ENCODE data around the gene GAD1. TPM values are rescaled to one million over a fixed set of nuclear protein-coding genes. Genes with fewer than 3 reads are reported as not detected.

Gene GAD1
- total and polyA plus RNA-seq, 2 donors (not counting 3 experiments of a cell fraction or from before 2014, with no cell fraction given), result 0.60 to 0.62 TPM

- TF ChIP-seq POLR2AphosphoS5 (IDR thresholded peaks at IDR 0.05; ENCODE audit: insufficient read depth, low read depth, low read length) (no peak), CTCF (IDR thresholded peaks at IDR 0.05; ENCODE audit: extremely low read depth in 1 of 2, insufficient read depth in 1 of 2, low read depth in 1 of 2, low read length in 2 of 2) (no peak), MYC (IDR thresholded peaks at IDR 0.05; ENCODE audit: low read depth, low read length) (no peak), EZH2 (IDR thresholded peaks at IDR 0.05; ENCODE audit: borderline replicate concordance, low read depth, low read length, severe bottlenecking) (no peak), MAX (IDR thresholded peaks at IDR 0.05; ENCODE audit: insufficient read depth, insufficient read length) (no peak), JUN (IDR thresholded peaks at IDR 0.05; ENCODE audit: borderline replicate concordance, insufficient read depth, insufficient read length, low read depth) (no peak), FOS (IDR thresholded peaks at IDR 0.05; ENCODE audit: borderline replicate concordance, insufficient read depth, low read length) (no peak), GATA2 (IDR thresholded peaks at IDR 0.05; ENCODE audit: insufficient read depth, insufficient read length, low read depth, low read length) (no peak)
- Histone ChIP-seq H3K9me1 (replicated peaks; ENCODE audit: control insufficient read depth, extremely low read depth, insufficient read depth, low read length) (no peaks in the 10 kb centered on the region), H3K27me3 (ENCODE audit: control insufficient read depth in 2 of 2, insufficient read depth in 2 of 2, low read length in 2 of 2) (peaks cover 56 to 66% of the 10 kb centered on the region in 2 experiments), H3K79me2 (ENCODE audit: control insufficient read depth, insufficient read depth, low read length) (no peaks in the 10 kb centered on the region), H3K4me3 (replicated peaks in 1 of 3; ENCODE audit: insufficient read depth in 1 of 3, low read depth in 1 of 3, low read length in 3 of 3) (no peak overlapping the region), H3K9me3 (replicated peaks; ENCODE audit: control insufficient read depth, insufficient read depth, low read length) (no peaks in the 10 kb centered on the region), H3K9ac (replicated peaks; ENCODE audit: extremely low read depth, insufficient read depth, low read length) (no peak overlapping the region), H2AFZ (ENCODE audit: low read depth, low read length) (no peak overlapping the region), H3K27ac (ENCODE audit: insufficient read depth, low read depth, low read length) (no peak overlapping the region), H3K4me1 (ENCODE audit: control insufficient read depth, extremely low read depth, insufficient read depth, low read length) (peaks cover 16% of the 10 kb centered on the region), H4K20me1 (replicated peaks; ENCODE audit: control insufficient read depth, extremely low read depth, insufficient read depth, low read length) (no peaks in the 10 kb centered on the region), H3K4me2 (ENCODE audit: insufficient read depth, low read length) (no peak overlapping the region), H3K36me3 (ENCODE audit: control insufficient read depth in 2 of 2, extremely low read depth in 1 of 2, insufficient read depth in 2 of 2, low read length in 2 of 2) (no peaks in the 10 kb centered on the region)
- ChIA-PET POLR2A (no interaction called here), CTCF (interaction anchor here (0.6 to 7.7 kb wide), 19 partner anchors 58 to 594 kb away, joined by 3 to 118 read pairs (median 6); no protein-coding TSS in a partner anchor)
- no peak for DNase-seq (ENCODE audit: low read depth, low spot score)
- no TSS peak for BruUV-seq (replicated peaks)
- no peak for FAIRE-seq
- intact Hi-C loops (cut with micrococcal nuclease), result loop anchor here (1.0 kb wide), 2 partner anchors 419 to 579 kb away; no protein-coding TSS in a partner anchor
- dilution Hi-C loops (cut with MboI; ENCODE audit: extremely low pct_ligation_motif_present, low sequenced_read_pairs), result no loop called here
These were observed 1.4 kb upstream of the GAD1 start for GRCh38 chr2:170815311-170815710.
